T-helper 1 cell treated with Interleukin-12 subunit alpha and Interleukin-12 subunit beta and Interleukin-4 antibody, amounts not matched to agents 30 ng/mL and 1 ng/mL, for 36 hours (primary cell): Measurements from ENCODE around the gene RIMKLB. TPM values are rescaled to one million over a fixed set of nuclear protein-coding genes. Genes with fewer than 3 reads are reported as not detected.

Experiments
- intact Hi-C: fragments of 100-400 bp; cut with micrococcal nuclease; formaldehyde crosslinking; loops from one replicate; pipeline ENCODE4 v1.15.1; 2024
- total RNA-seq: library from RNA; stranded (reverse); gene quantifications from 2 replicates; pipeline ENCODE4 v1.2.3, GENCODE V29; 2022

RIMKLB gene
- total RNA-seq = 0.56 and 0.83 TPM in 2 replicates

- intact Hi-C loops = loop anchor here (5.0 kb wide), 2 partner anchors 255 to 350 kb away; no protein-coding TSS in a partner anchor
These were observed at the start of gene RIMKLB for GRCh38 chr12:8697476-8698131. Gene RIMKLB (plus strand): TSS chr12:8697991. CDS start chr12:8713867, 15,876 bp downstream.

- intact Hi-C loops = loop anchor here (1.0 to 10.0 kb wide), 3 partner anchors 156 to 716 kb away; no protein-coding TSS in a partner anchor
These were observed 49.1 kb upstream of the RIMKLB start for GRCh38 chr12:8648576-8649205.

- intact Hi-C loops = no loop called here
These were observed 42.4 kb upstream of the RIMKLB start for GRCh38 chr12:8655421-8655820.

DNA sequence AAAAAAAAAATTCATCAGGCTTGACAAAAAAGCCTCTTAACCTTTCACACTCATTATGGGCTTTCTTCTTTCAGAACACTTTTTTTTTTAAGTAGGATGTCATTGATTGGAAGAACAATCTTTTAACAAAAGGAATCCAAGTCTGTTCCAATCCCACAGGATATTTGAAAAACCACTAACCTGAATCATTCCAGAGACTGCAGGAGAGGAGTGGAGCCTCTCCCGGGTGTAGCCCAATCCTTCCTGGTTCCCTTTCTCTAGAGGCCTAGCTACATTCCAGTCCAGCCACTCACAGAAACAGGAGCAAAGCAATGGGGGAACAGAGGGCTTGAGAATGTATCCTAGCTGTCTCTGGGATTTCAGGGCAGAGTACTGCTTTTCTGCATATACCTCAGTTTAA, 39.4 kb upstream of the RIMKLB start:
- intact Hi-C loops = no loop called here

DNA sequence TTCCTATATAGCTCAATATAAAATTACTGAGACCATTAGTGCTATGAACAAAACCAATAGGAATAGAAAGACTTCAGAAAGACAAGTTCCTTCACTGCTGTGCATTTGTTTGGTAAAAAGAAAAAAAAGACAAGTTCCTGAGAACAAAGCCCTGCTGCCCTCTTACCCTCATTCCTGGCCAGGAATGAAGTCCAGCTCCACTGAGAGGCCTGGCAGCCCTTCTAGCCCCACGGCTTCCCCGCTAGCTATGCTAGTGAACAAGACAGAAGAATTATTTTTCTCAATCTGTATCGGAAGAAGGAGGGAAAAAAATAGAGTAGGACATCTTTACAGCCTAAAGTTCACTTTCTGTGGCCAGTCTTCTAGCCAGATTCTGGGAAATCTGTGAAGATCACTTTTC, 36.8 kb upstream of the RIMKLB start:
- intact Hi-C loops = no loop called here

GRCh38 chr12:8661751-8662150, 36.0 kb upstream of the RIMKLB start:
- intact Hi-C loops = no loop called here

- intact Hi-C loops = no loop called here
These were observed 35.2 kb upstream of the RIMKLB start, which contains the start of gene MFAP5 for GRCh38 chr12:8662593-8662992. Gene MFAP5 (minus strand): TSS chr12:8662826. CDS start chr12:8662104, 722 bp downstream.

DNA sequence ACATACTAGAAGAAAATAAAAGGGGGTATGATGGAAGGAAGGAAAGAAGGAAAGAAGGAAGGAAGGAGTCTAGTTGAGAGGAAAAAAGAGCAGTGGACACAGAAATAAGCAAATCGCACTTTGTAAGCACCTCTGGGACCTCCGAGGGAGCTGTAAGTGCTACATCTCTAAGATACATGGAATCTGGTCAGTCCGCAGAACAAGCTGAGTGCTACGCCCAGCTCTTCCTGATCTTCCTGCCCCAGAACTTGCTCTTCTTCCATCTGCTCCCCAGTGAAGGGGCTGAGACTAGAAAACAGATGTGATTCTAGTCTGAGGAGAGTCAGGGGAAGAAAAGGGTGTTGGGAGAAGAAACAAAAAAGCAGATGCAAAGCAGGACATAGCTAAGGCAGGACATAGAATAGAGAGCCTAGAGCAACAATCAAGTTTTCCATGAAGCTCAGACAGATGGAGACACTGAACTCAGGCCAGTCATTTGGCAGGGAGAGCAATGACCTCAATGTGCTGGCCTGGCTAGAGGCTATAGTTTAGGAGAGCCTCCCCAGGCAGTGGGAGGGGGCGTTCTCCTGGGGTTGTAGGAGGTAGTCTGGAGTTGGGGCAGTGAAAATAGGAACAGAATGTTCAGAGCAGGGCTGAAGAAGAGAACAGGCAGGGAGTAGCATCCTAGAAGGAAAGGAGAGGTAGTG, 33.4 kb upstream of the RIMKLB start:
- intact Hi-C loops = no loop called here

- intact Hi-C loops = no loop called here
These were observed 32.0 kb upstream of the RIMKLB start for GRCh38 chr12:8665759-8666158.

GRCh38 chr12:8667270-8667669, 30.5 kb upstream of the RIMKLB start:
- intact Hi-C loops = no loop called here

GRCh38 chr12:8668441-8668840, 29.4 kb upstream of the RIMKLB start:
- intact Hi-C loops = no loop called here

DNA sequence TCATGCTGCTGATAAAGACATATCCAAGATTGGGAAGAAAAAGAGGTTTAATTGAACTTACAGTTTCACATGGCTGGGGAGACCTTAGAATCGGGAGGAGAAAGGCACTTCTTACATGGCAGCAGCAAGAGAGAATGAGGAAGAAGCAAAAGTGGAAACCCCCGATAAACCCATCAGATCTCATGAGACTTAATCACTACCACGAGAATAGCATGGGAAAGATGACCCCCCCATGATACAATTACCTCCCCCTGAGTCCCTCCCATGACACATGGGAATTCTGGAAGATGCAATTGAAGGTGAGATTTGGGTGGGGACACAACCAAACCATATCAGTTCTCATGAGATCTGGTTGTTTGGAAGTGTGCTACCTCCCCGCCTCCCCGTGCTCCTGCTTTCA, 25.4 kb upstream of the RIMKLB start:
- intact Hi-C loops = no loop called here

GRCh38 chr12:8675591-8676036, 22.2 kb upstream of the RIMKLB start:
- intact Hi-C loops = no loop called here

- intact Hi-C loops = no loop called here
These were observed 21.1 kb upstream of the RIMKLB start for GRCh38 chr12:8676651-8677050.

- intact Hi-C loops = no loop called here
These were observed 20.4 kb upstream of the RIMKLB start for GRCh38 chr12:8677362-8677761.

DNA sequence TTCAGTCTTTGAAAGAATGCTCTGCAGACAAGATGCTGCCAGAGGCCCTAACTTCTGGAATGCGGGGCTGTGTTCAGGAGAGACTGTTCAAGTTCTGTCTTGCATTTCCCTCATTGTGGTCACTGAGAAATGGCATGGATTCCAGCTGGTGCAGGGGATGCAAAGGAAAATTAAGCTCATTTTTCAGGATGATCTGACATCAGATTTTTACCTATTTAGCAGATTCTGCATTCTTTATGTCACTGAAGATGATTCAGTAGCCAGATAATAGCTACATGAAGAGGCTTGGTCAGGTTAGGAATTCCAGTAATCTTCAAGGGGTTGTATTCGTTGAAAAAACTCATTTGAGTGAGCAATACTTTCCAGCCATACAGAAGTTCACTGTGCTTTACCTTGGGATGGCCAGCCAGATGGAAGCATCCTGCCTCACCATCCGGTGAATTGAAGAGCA, 19.1 kb upstream of the RIMKLB start:
- intact Hi-C loops = no loop called here

DNA sequence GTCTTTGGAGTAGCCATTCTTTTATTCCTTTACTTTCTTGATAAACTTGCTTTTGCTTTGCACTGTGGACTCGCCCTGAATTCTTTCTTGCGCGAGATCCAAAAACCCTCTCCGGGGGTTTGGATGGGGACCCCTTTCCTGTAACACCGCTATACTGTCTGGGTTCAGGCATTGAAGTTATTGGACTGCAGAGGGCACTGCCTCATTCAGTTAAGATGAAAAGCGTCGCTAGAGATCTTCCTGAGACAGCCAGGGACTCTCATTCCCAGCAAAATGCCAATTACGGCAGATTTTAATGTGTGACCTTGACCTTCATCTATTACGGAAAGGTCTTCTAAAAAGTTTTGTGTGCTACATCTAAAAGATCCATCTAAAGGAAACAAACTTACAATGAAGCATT, 17.3 kb upstream of the RIMKLB start:
- intact Hi-C loops = loop anchor here (5.0 to 10.0 kb wide), 2 partner anchors 136 to 267 kb away; partner anchors contain the start of genes CLEC4E and M6PR

GRCh38 chr12:8681129-8681884, 16.5 kb upstream of the RIMKLB start:
- intact Hi-C loops = loop anchor here (5.0 to 10.0 kb wide), 2 partner anchors 137 to 266 kb away; partner anchors contain the start of genes CLEC4E and M6PR

- intact Hi-C loops = loop anchor here (10.0 kb wide), 1 partner anchor 140 kb away; the partner anchor contains the start of gene CLEC4E
These were observed 12.7 kb upstream of the RIMKLB start for GRCh38 chr12:8685051-8685450.

GRCh38 chr12:8687846-8688601, 9.8 kb upstream of the RIMKLB start:
- intact Hi-C loops = loop anchor here (10.0 kb wide), 1 partner anchor 143 kb away; the partner anchor contains the start of gene CLEC4E
